NCI-H1436 treated with DMSO at 0.1 percent for 48 hours (cell line): ENCODE results near the gene LRRFIP1.

Experiments
- DNase-seq: peaks from one replicate; lab custom pipeline; 2025; lab: John Stamatoyannopoulos, UW

The LRRFIP1 gene

GRCh38 chr2:237704501-237705434 lies 77.4 kb downstream of the LRRFIP1 start:
- no peak for DNase-seq

- no peak for DNase-seq
These were observed 78.9 kb downstream of the LRRFIP1 start for GRCh38 chr2:237706257-237706656.

- DNase-seq = no peak
These were observed 80.6 kb downstream of the LRRFIP1 start for GRCh38 chr2:237708065-237708398.

GRCh38 chr2:237708491-237708890 lies 81.1 kb downstream of the LRRFIP1 start:
- DNase-seq = no peak

- DNase-seq = no peak
These were observed 81.6 kb downstream of the LRRFIP1 start for GRCh38 chr2:237708961-237709360.

- no peak for DNase-seq
These were observed 84.2 kb downstream of the LRRFIP1 start for GRCh38 chr2:237711458-237712150.

- DNase-seq = no peak
These were observed 85.3 kb downstream of the LRRFIP1 start for GRCh38 chr2:237712477-237713377.

- DNase-seq = no peak
These were observed 87.5 kb downstream of the LRRFIP1 start for GRCh38 chr2:237714690-237715458.

- no peak for DNase-seq
These were observed 88.1 kb downstream of the LRRFIP1 start for GRCh38 chr2:237715459-237715947.

GRCh38 chr2:237716011-237716410 lies 88.6 kb downstream of the LRRFIP1 start:
- DNase-seq = no peak

GRCh38 chr2:237717366-237718276 lies 90.2 kb downstream of the LRRFIP1 start:
- DNase-seq = no peak

GRCh38 chr2:237718277-237718634 lies 90.9 kb downstream of the LRRFIP1 start:
- no peak for DNase-seq

- DNase-seq = no peak
These were observed 93.1 kb downstream of the LRRFIP1 start for GRCh38 chr2:237720444-237720843.

- DNase-seq = no peak
These were observed 93.6 kb downstream of the LRRFIP1 start for GRCh38 chr2:237720957-237721356.

- no peak for DNase-seq
These were observed 94.1 kb downstream of the LRRFIP1 start for GRCh38 chr2:237721458-237721857.

GRCh38 chr2:237722616-237723015 lies 95.2 kb downstream of the LRRFIP1 start:
- no peak for DNase-seq

- DNase-seq = no peak
These were observed 95.6 kb downstream of the LRRFIP1 start for GRCh38 chr2:237723023-237723422.

GRCh38 chr2:237723602-237724001 lies 96.2 kb downstream of the LRRFIP1 start:
- no peak for DNase-seq

GRCh38 chr2:237724811-237725478 lies 97.6 kb downstream of the LRRFIP1 start:
- no peak for DNase-seq

GRCh38 chr2:237725661-237726060 lies 98.3 kb downstream of the LRRFIP1 start:
- DNase-seq = no peak
